ENCODE measurements around the gene TERT.

The TERT gene

DNA sequence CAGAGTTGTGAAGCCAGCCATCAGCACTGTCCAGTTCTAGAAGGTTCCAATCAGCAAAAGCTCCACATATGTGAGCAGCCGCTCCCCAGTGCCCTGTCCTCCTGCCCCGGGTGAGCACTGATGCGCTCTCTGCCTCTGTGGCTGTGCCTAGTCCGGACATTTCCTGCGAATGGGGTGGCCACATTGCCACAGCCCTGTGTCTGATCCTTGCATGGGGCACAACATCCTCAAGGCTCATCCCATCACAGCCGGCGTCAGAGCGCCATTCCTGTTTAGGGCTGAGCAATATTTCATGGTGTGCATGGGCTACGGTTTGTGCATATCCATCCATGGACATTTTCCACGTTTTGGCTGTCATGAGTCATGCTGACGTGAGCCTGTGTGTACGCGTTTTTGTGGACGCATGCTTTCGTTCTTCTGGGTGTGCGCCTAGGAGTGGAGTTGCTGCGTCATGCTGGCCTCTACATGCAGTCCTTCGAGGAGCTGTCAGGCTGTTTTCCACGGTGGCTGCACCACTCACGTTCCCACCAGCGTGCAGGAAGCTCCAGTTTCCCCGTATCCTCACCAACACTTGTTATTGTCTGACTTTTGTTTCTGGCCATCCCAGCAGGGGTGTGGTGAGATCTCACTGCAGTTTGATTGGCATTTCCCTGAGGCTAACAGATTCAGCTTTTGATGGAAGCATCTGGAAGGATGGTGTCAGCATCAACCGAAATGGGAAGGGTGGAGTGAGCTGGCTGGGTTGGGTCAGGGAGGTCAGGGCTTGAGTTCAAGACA lies 79.4 kb downstream of the TERT start:
- H3K9me3 ChIP-seq (ENCODE audit: insufficient read depth, low read depth, low read length): no peaks in the 10 kb centered on the region
- no peaks in the 10 kb centered on the region for H3K27me3 ChIP-seq (ENCODE audit: insufficient read depth, low read length, poor library complexity, severe bottlenecking)
- no peaks in the 10 kb centered on the region for H3K79me2 ChIP-seq (ENCODE audit: insufficient read depth, low read length)
- TF ChIP-seq, protein P1, sequence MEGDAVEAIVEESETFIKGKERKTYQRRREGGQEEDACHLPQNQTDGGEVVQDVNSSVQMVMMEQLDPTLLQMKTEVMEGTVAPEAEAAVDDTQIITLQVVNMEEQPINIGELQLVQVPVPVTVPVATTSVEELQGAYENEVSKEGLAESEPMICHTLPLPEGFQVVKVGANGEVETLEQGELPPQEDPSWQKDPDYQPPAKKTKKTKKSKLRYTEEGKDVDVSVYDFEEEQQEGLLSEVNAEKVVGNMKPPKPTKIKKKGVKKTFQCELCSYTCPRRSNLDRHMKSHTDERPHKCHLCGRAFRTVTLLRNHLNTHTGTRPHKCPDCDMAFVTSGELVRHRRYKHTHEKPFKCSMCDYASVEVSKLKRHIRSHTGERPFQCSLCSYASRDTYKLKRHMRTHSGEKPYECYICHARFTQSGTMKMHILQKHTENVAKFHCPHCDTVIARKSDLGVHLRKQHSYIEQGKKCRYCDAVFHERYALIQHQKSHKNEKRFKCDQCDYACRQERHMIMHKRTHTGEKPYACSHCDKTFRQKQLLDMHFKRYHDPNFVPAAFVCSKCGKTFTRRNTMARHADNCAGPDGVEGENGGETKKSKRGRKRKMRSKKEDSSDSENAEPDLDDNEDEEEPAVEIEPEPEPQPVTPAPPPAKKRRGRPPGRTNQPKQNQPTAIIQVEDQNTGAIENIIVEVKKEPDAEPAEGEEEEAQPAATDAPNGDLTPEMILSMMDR (conservative IDR thresholded peaks at IDR 0.05; ENCODE audit: low read length): no peak
- TF ChIP-seq EZH2phosphoT487 (IDR thresholded peaks at IDR 0.05; ENCODE audit: borderline replicate concordance): no peak
- no peak overlapping the region for H3K9ac ChIP-seq (ENCODE audit: low read depth, low read length, poor library complexity, severe bottlenecking)
- no peaks in the 10 kb centered on the region for H4K20me1 ChIP-seq (ENCODE audit: insufficient read depth, low read length, poor library complexity, severe bottlenecking)
- no peaks in the 10 kb centered on the region for H3K9me2 ChIP-seq (replicated peaks; ENCODE audit: low read depth, low read length)
- no peak overlapping the region for H3K4me3 ChIP-seq (ENCODE audit: low read length, poor library complexity, severe bottlenecking)
- H3F3A ChIP-seq (ENCODE audit: low read depth): no peaks in the 10 kb centered on the region
- H3K4me1 ChIP-seq (ENCODE audit: insufficient read depth, low read length, poor library complexity, severe bottlenecking): peaks cover 16% of the 10 kb centered on the region
- no peak overlapping the region for H3K4me2 ChIP-seq (ENCODE audit: low read depth, low read length, poor library complexity, severe bottlenecking)
- H2AFZ ChIP-seq (ENCODE audit: low read length): no peak overlapping the region
- H3K36me3 ChIP-seq (ENCODE audit: insufficient read depth, low read length): no peaks in the 10 kb centered on the region

DNA sequence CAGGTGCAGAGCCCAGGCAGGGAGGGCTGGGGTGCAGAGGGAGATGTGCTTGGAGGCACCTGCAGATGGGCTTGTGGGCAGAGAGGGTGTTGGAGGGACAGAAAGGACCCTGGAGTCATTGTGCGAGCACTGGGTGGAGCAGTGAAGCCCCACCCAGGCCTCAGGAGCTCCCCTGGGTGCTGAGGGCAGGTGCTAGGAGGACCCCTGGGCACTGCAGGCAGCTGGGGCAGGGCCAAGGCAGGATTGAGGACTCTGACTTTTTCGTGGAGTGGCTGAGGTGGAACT lies 80.0 kb downstream of the TERT start:
- Histone ChIP-seq H3K27me3 (ENCODE audit: insufficient read depth, low read length, poor library complexity, severe bottlenecking) (no peaks in the 10 kb centered on the region), H3K79me2 (ENCODE audit: insufficient read depth, low read length) (no peaks in the 10 kb centered on the region), H3K4me1 (ENCODE audit: insufficient read depth, low read length, poor library complexity, severe bottlenecking) (peaks cover 19% of the 10 kb centered on the region), H3F3A (ENCODE audit: low read depth) (no peaks in the 10 kb centered on the region), H4K20me1 (ENCODE audit: insufficient read depth, low read length, poor library complexity, severe bottlenecking) (no peaks in the 10 kb centered on the region), H3K4me3 (ENCODE audit: low read length, poor library complexity, severe bottlenecking) (no peak overlapping the region), H2AFZ (ENCODE audit: low read length) (no peak overlapping the region), H3K4me2 (ENCODE audit: low read depth, low read length, poor library complexity, severe bottlenecking) (no peak overlapping the region), H3K9ac (ENCODE audit: low read depth, low read length, poor library complexity, severe bottlenecking) (no peak overlapping the region), H3K9me3 (ENCODE audit: insufficient read depth, low read depth, low read length) (no peaks in the 10 kb centered on the region), H3K9me2 (replicated peaks; ENCODE audit: low read depth, low read length) (no peaks in the 10 kb centered on the region), H3K36me3 (ENCODE audit: insufficient read depth, low read length) (no peaks in the 10 kb centered on the region)
- no peak for TF ChIP-seq EZH2phosphoT487 (IDR thresholded peaks at IDR 0.05; ENCODE audit: borderline replicate concordance)
- TF ChIP-seq, protein P1 (conservative IDR thresholded peaks at IDR 0.05; ENCODE audit: low read length): no peak

DNA sequence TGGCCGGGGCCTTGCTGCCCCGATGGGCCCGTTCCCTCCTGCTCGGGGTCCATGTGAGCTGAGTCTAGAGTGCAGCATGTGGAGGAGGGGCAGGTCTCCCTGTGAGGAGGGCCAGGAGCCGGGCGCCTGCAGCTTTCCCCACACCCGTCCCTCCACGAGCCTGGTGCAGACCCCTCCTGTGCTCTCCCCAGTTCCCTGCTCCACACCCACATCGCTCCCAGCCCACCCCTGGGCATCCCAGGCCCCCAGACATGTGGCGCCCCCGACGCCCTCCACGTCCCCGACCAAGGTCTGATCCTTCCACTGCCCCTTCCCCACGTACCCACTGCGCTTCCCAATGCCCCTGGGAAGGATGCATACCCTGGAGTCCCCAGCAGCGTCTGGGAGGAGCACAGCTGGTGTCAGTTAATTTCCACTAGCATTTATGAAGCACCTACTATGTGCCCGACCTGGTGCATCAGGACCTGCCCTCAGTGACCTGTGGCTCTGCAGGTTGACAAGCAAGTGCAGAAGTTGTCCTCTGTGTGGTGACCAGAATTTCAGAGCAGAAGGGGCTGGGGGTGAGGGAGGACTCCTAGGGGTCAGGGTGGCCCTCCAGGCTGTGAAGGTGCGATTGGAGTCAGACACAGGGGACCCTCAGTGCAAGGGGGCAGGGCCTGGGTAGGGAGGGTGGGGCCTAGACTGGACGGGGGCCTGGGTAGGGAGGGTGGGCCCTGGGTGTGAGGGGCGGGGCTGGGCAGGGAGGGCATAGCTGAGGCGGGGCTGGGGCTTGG lies 80.5 kb downstream of the TERT start:
- H4K20me1 ChIP-seq (ENCODE audit: insufficient read depth, low read length, poor library complexity, severe bottlenecking): no peaks in the 10 kb centered on the region
- no peaks in the 10 kb centered on the region for H3F3A ChIP-seq (ENCODE audit: low read depth)
- no peaks in the 10 kb centered on the region for H3K9me2 ChIP-seq (replicated peaks; ENCODE audit: low read depth, low read length)
- no peaks in the 10 kb centered on the region for H3K9me3 ChIP-seq (ENCODE audit: insufficient read depth, low read depth, low read length)
- H3K4me1 ChIP-seq (ENCODE audit: insufficient read depth, low read length, poor library complexity, severe bottlenecking): peaks cover 24% of the 10 kb centered on the region
- H3K36me3 ChIP-seq (ENCODE audit: insufficient read depth, low read length): no peaks in the 10 kb centered on the region
- no peak overlapping the region for H3K9ac ChIP-seq (ENCODE audit: low read depth, low read length, poor library complexity, severe bottlenecking)
- no peaks in the 10 kb centered on the region for H3K27me3 ChIP-seq (ENCODE audit: insufficient read depth, low read length, poor library complexity, severe bottlenecking)
- H3K4me3 ChIP-seq (ENCODE audit: low read length, poor library complexity, severe bottlenecking): no peak overlapping the region
- no peaks in the 10 kb centered on the region for H3K79me2 ChIP-seq (ENCODE audit: insufficient read depth, low read length)
- H2AFZ ChIP-seq (ENCODE audit: low read length): no peak overlapping the region
- no peak for TF ChIP-seq EZH2phosphoT487 (IDR thresholded peaks at IDR 0.05; ENCODE audit: borderline replicate concordance)
- TF ChIP-seq, protein P1 (conservative IDR thresholded peaks at IDR 0.05; ENCODE audit: low read length): no peak
- no peak overlapping the region for H3K4me2 ChIP-seq (ENCODE audit: low read depth, low read length, poor library complexity, severe bottlenecking)
